ENCODE results near the gene DET1. TPM values are rescaled to one million over a fixed set of nuclear protein-coding genes. Genes with fewer than 3 reads are reported as not detected.

Gene DET1
- 8.8 TPM for total RNA-seq (ENCODE audit: unreplicated experiment)
- long read RNA-seq, partial matches to known transcripts, result 1 of 4 reads
- long read RNA-seq, other reads (novel, unspliced or antisense), result 1 of 4 reads

- peaks cover 11% of the 10 kb centered on the region for H3K4me1 Mint-ChIP-seq (ENCODE audit: low read depth, unreplicated experiment)
- DNase-seq, result peak; percentile 92
- TF ChIP-seq, protein P1, sequence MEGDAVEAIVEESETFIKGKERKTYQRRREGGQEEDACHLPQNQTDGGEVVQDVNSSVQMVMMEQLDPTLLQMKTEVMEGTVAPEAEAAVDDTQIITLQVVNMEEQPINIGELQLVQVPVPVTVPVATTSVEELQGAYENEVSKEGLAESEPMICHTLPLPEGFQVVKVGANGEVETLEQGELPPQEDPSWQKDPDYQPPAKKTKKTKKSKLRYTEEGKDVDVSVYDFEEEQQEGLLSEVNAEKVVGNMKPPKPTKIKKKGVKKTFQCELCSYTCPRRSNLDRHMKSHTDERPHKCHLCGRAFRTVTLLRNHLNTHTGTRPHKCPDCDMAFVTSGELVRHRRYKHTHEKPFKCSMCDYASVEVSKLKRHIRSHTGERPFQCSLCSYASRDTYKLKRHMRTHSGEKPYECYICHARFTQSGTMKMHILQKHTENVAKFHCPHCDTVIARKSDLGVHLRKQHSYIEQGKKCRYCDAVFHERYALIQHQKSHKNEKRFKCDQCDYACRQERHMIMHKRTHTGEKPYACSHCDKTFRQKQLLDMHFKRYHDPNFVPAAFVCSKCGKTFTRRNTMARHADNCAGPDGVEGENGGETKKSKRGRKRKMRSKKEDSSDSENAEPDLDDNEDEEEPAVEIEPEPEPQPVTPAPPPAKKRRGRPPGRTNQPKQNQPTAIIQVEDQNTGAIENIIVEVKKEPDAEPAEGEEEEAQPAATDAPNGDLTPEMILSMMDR (IDR thresholded peaks at IDR 0.05; ENCODE audit: partially characterized antibody, unreplicated experiment), result peak; percentile 54
- no peaks in the 10 kb centered on the region for H3K36me3 Mint-ChIP-seq (ENCODE audit: unreplicated experiment)
- no peak within 1 kb of the TSS for H3K27ac Mint-ChIP-seq (ENCODE audit: unreplicated experiment)
- peaks cover 2% of the 10 kb centered on the region for H3K27me3 Mint-ChIP-seq (ENCODE audit: unreplicated experiment)
- H3K4me3 Mint-ChIP-seq (ENCODE audit: unreplicated experiment), result peak within 1 kb of the TSS; percentile 87
- H3K9me3 Mint-ChIP-seq (ENCODE audit: unreplicated experiment), result peaks cover 2% of the 10 kb centered on the region
Observed at GRCh38 chr15:88546248-88547129, at the start of gene DET1. Gene DET1 (minus strand): TSS chr15:88546681. CDS start chr15:88531705, 14,976 bp downstream.

- DNase-seq, result no peak
- no peaks in the 10 kb centered on the region for H3K4me1 Mint-ChIP-seq (ENCODE audit: low read depth, unreplicated experiment)
- H3K9me3 Mint-ChIP-seq (ENCODE audit: unreplicated experiment), result no peaks in the 10 kb centered on the region
- no peaks in the 10 kb centered on the region for H3K27me3 Mint-ChIP-seq (ENCODE audit: unreplicated experiment)
- H3K36me3 Mint-ChIP-seq (ENCODE audit: unreplicated experiment), result no peaks in the 10 kb centered on the region
- H3K4me3 Mint-ChIP-seq (ENCODE audit: unreplicated experiment), result no peak overlapping the region
- TF ChIP-seq, protein P1 (IDR thresholded peaks at IDR 0.05; ENCODE audit: partially characterized antibody, unreplicated experiment), result no peak
- H3K27ac Mint-ChIP-seq (ENCODE audit: unreplicated experiment), result no peak overlapping the region
Observed at GRCh38 chr15:88591384-88591783, 44.9 kb upstream of the DET1 start.

GRCh38 chr15:88590759-88591158 lies 44.3 kb upstream of the DET1 start:
- DNase-seq, result no peak
- no peaks in the 10 kb centered on the region for H3K27me3 Mint-ChIP-seq (ENCODE audit: unreplicated experiment)
- H3K4me3 Mint-ChIP-seq (ENCODE audit: unreplicated experiment), result no peak overlapping the region
- no peaks in the 10 kb centered on the region for H3K36me3 Mint-ChIP-seq (ENCODE audit: unreplicated experiment)
- no peak overlapping the region for H3K27ac Mint-ChIP-seq (ENCODE audit: unreplicated experiment)
- TF ChIP-seq, protein P1 (IDR thresholded peaks at IDR 0.05; ENCODE audit: partially characterized antibody, unreplicated experiment), result no peak
- no peaks in the 10 kb centered on the region for H3K9me3 Mint-ChIP-seq (ENCODE audit: unreplicated experiment)
- no peaks in the 10 kb centered on the region for H3K4me1 Mint-ChIP-seq (ENCODE audit: low read depth, unreplicated experiment)

- H3K9me3 Mint-ChIP-seq (ENCODE audit: unreplicated experiment), result no peaks in the 10 kb centered on the region
- no peak overlapping the region for H3K27ac Mint-ChIP-seq (ENCODE audit: unreplicated experiment)
- no peaks in the 10 kb centered on the region for H3K4me1 Mint-ChIP-seq (ENCODE audit: low read depth, unreplicated experiment)
- no peak overlapping the region for H3K4me3 Mint-ChIP-seq (ENCODE audit: unreplicated experiment)
- no peaks in the 10 kb centered on the region for H3K36me3 Mint-ChIP-seq (ENCODE audit: unreplicated experiment)
- TF ChIP-seq, protein P1 (IDR thresholded peaks at IDR 0.05; ENCODE audit: partially characterized antibody, unreplicated experiment), result no peak
- H3K27me3 Mint-ChIP-seq (ENCODE audit: unreplicated experiment), result no peaks in the 10 kb centered on the region
- DNase-seq, result no peak
Observed at GRCh38 chr15:88586401-88587162, 40.1 kb upstream of the DET1 start.

Data from glutamatergic neuron (in vitro differentiated cells).